ENCODE data around the gene SELENON. TPM values are rescaled to one million over a fixed set of nuclear protein-coding genes. Genes with fewer than 3 reads are reported as not detected.
A peak's percentile ranks its signal among the peaks of the same experiment; 100 is the strongest.

SELENON gene
- total and polyA plus RNA-seq, 2 of the 4 experiments (the other 2 are of a cell fraction): 9.1 to 114 TPM

DNA sequence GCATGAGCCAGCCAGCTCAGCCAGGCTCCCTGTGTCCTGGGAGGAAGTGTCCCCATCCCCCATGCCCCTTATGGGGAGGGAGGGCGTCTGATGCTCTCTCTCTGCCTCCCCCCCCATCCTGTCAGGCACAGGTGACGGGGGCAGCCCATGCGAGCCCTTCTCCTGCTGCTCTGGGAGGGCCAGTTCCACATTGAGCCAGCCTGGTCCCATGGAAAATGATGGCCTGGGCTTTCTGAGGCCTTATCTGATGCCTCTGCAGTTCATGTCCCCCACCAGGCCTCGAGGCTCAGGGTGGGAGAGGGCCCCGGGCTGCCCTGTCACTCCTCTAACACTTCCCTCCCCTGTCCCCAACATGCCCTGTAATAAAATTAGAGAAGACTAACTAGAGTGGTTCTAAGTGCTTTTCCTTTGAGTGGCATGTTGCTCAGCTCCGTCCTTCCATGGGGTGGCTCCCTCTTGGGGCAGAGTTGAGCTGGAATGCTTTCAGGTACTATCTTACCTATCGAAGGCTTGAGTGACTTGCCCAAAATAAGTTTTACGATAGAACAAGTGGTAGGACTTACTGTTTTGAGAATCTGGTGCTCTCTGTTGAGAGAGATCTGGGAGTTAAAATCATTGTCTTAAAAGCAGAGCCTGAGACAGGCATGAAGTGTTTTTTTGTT is 18.0 kb downstream of the SELENON start:
- DNase-seq (no peak), ATAC-seq (ENCODE audit: low read depth) (no peak)
- no peak overlapping the region for H4K5ac ChIP-seq (ENCODE audit: low read depth, low read length)
- peak overlapping the region; percentile 17; the same call in 1 of the 2 replicates for H2AK5ac ChIP-seq (ENCODE audit: low read depth, low read length)
- H3K79me1 ChIP-seq (ENCODE audit: low read depth in 1 of 2, low read length in 2 of 2): peaks cover 13 to 50% of the 10 kb centered on the region in 2 experiments
- dilution Hi-C loops (cut with HindIII; ENCODE audit: low sequenced_read_pairs, unreplicated experiment) (no loop called here), in situ Hi-C loops (cut with MboI; ENCODE audit: low sequenced_read_pairs) (loop anchor here (25.0 kb wide), 2 partner anchors 406 to 581 kb away; partner anchors contain the start of genes RHCE, RSRP1 and SYF2), intact Hi-C loops (cut with micrococcal nuclease) (loop anchor here (10.0 kb wide), 1 partner anchor 573 kb away; the partner anchor contains the start of gene RSRP1)
- WGBS, 2 experiments (ENCODE audit: extremely low coverage in 2 of 2, insufficient read length in 1 of 2): no CpG with 5 or more reads among the region's 8 CpGs
- no peak overlapping the region for H3K4me2 ChIP-seq (ENCODE audit: low read depth, low read length)
- no peak overlapping the region for H3K4me3 ChIP-seq (ENCODE audit: insufficient read depth, low read depth, low read length)
- no peak overlapping the region for H3K4ac ChIP-seq (ENCODE audit: low read depth, low read length)
- H4K8ac ChIP-seq (ENCODE audit: low read depth in 2 of 2, low read length in 2 of 2): peak overlapping the region in 1 of 2 experiments; percentile 99; a peak in 2 of 4 replicates
- no peak overlapping the region for H3K14ac ChIP-seq (replicated peaks; ENCODE audit: low read depth, low read length)
- no peaks in the 10 kb centered on the region for H3K27me3 ChIP-seq (ENCODE audit: control insufficient read depth, insufficient read depth, low read length)
- CTCF ChIA-PET: interaction anchor here (0.9 kb wide), 1 partner anchor 78 kb away, joined by 3 read pairs; no protein-coding TSS in a partner anchor
- peak overlapping the region; percentile 78 for H2AK9ac ChIP-seq (replicated peaks; ENCODE audit: low read depth, low read length, poor library complexity)
- H3K9me3 ChIP-seq (ENCODE audit: control insufficient read depth, insufficient read depth, low read length): no peaks in the 10 kb centered on the region
- no peak overlapping the region for H3K18ac ChIP-seq (ENCODE audit: low read depth, low read length)
- POLR2A ChIA-PET (ENCODE audit: unreplicated experiment): no interaction called here
- peaks cover 14% of the 10 kb centered on the region; the same call in 1 of the 2 replicates for H4K20me1 ChIP-seq (ENCODE audit: insufficient read depth, low read length)
- no peak overlapping the region; the same call in 1 of the 2 replicates for H2BK120ac ChIP-seq (ENCODE audit: low read depth, low read length)
- no peak overlapping the region for H4K91ac ChIP-seq (ENCODE audit: insufficient read depth, low read depth, low read length)
- TF ChIP-seq CEBPB (IDR thresholded peaks at IDR 0.05; ENCODE audit: low read depth, low read length) (no peak), MXI1 (IDR thresholded peaks at IDR 0.05; ENCODE audit: borderline replicate concordance, low read depth, low read length) (no peak), NFE2L2 (IDR thresholded peaks at IDR 0.05; ENCODE audit: low read depth, low read length) (no peak), SMC3 (IDR thresholded peaks at IDR 0.05; ENCODE audit: low read depth, low read length) (no peak), MAFK (IDR thresholded peaks at IDR 0.05; ENCODE audit: low read depth, low read length) (no peak), CHD1 (IDR thresholded peaks at IDR 0.05; ENCODE audit: low read depth, low read length) (no peak), RFX5 (IDR thresholded peaks at IDR 0.05; ENCODE audit: low read depth, low read length) (no peak), RCOR1 (IDR thresholded peaks at IDR 0.05; ENCODE audit: insufficient replicate concordance, low read length) (no peak), BHLHE40 (IDR thresholded peaks at IDR 0.05; ENCODE audit: low read depth, low read length) (no peak)
- TF ChIP-seq, protein P1, sequence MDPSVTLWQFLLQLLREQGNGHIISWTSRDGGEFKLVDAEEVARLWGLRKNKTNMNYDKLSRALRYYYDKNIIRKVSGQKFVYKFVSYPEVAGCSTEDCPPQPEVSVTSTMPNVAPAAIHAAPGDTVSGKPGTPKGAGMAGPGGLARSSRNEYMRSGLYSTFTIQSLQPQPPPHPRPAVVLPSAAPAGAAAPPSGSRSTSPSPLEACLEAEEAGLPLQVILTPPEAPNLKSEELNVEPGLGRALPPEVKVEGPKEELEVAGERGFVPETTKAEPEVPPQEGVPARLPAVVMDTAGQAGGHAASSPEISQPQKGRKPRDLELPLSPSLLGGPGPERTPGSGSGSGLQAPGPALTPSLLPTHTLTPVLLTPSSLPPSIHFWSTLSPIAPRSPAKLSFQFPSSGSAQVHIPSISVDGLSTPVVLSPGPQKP (IDR thresholded peaks at IDR 0.05; ENCODE audit: borderline replicate concordance, low read depth, low read length): no peak
- H3K27ac ChIP-seq (ENCODE audit: insufficient read depth, low read length): no peak overlapping the region
- peaks cover 27% of the 10 kb centered on the region for H3K36me3 ChIP-seq (ENCODE audit: control insufficient read depth, insufficient read depth, low read length)
- no peak overlapping the region for H3K23ac ChIP-seq (ENCODE audit: low read depth, low read length)
- no peak overlapping the region for H3K56ac ChIP-seq (ENCODE audit: extremely low read depth, insufficient read depth, low read length)
- no peak overlapping the region for H2BK5ac ChIP-seq (ENCODE audit: low read depth, low read length, poor library complexity, severe bottlenecking)
- no peak overlapping the region for H3K9ac ChIP-seq (ENCODE audit: low read depth, low read length)
- peaks cover 18% of the 10 kb centered on the region for H3K9me1 ChIP-seq (ENCODE audit: insufficient read depth, low read length)
- no TSS peak for BruUV-seq (replicated peaks)
- H2BK20ac ChIP-seq (ENCODE audit: low read depth, low read length): no peak overlapping the region
- peaks cover 16% of the 10 kb centered on the region for H3K4me1 ChIP-seq (ENCODE audit: control insufficient read depth, insufficient read depth, low read length)
- H2AFZ ChIP-seq (replicated peaks; ENCODE audit: low read length, poor library complexity): no peak overlapping the region
- H2BK15ac ChIP-seq (ENCODE audit: low read depth, low read length): no peak overlapping the region
